Fibroblast of villous mesenchyme (primary cell): ENCODE measurements around the gene RNF187. TPM values are rescaled to one million over a fixed set of nuclear protein-coding genes. Genes with fewer than 3 reads are reported as not detected.
"Not testable (repeated sequence)": the region's sequence is repeated elsewhere in the genome, so short reads cannot be mapped to it uniquely, and the experiment has no call there.

Experiments used
- DNase-seq: peaks from one replicate; pipeline ENCODE4 v3.0.0-alpha.2; 2010; ENCODE audit warnings: low read depth
- H3K4me3 ChIP-seq: 2 replicates; pipeline ENCODE4 v1.5.1; 2011; ENCODE audit warnings: low read depth, mild to moderate bottlenecking, low read length
- CTCF ChIP-seq: IDR thresholded peaks from 2 replicates; pipeline ENCODE4 v1.5.1; 2012; ENCODE audit warnings: low read depth, mild to moderate bottlenecking, low read length; ENCODE audit not compliant: insufficient read depth
- total RNA-seq: library from RNA; depleted of rRNA; stranded (reverse); fragments of >200 nt; gene quantifications from 2 replicates; pipeline ENCODE4 v1.2.3, GENCODE V29; 2012

RNF187 gene
- total RNA-seq, 1 donor = 41.9 TPM

GRCh38 chr1:228500143-228500734 lies 13.1 kb downstream of the RNF187 start:
- DNase-seq = no peak
- H3K4me3 ChIP-seq = no peak overlapping the region
- no peak for TF ChIP-seq CTCF

DNA sequence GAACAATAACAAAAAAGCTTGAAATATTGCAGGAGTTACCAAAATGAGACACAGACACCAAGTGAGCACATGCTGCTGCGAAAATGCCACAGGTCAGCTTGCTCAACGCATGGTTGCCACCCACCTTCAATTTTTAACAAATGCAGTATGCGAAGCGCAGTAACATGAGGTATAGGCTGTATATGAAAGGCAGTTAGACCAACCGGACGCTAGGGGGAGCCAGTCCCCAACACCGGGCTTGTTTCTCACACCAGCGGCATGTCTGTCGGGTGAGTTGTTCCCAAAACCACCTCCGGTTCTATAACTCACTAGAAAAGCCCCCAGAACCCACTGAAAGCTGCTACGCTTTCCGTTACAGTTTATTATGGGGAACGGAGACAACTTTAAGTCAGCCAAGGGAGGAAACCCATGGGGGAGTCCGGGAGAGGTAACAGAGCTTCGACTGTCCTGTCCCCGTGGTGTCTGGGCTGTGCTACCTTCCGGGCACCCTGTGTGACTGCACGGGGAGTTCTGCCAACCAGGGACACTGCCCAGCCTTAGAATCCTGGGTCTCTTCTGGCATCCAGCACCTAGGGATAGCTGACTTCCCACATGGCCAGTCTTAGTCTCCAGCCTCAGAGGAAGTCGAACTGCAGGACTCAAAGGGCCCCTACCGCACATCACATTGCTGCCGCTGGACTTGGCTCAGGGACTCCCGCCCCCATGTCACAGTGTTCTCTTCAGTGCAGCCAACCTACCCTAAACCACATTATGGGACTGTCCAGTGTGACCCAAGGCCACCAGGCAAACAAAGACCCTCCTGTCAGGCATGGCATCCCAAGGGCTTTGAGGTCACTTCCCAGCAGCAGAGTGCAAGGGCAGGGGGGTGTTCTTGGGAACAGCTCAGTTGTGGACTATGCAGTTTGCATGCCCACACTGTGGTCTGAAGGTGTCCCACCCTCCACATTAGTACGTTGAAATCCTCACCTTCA lies 14.0 kb downstream of the RNF187 start:
- peak; percentile 93 for TF ChIP-seq CTCF
- H3K4me3 ChIP-seq = peak overlapping the region; percentile 7
- peak; percentile 85 for DNase-seq

- DNase-seq = no peak
- H3K4me3 ChIP-seq = no peak overlapping the region
- TF ChIP-seq CTCF = no peak
Observed at GRCh38 chr1:228502522-228502921, 15.3 kb downstream of the RNF187 start.

GRCh38 chr1:228505944-228506343 lies 18.8 kb downstream of the RNF187 start:
- H3K4me3 ChIP-seq, DNase-seq: not testable (repeated sequence)

DNA sequence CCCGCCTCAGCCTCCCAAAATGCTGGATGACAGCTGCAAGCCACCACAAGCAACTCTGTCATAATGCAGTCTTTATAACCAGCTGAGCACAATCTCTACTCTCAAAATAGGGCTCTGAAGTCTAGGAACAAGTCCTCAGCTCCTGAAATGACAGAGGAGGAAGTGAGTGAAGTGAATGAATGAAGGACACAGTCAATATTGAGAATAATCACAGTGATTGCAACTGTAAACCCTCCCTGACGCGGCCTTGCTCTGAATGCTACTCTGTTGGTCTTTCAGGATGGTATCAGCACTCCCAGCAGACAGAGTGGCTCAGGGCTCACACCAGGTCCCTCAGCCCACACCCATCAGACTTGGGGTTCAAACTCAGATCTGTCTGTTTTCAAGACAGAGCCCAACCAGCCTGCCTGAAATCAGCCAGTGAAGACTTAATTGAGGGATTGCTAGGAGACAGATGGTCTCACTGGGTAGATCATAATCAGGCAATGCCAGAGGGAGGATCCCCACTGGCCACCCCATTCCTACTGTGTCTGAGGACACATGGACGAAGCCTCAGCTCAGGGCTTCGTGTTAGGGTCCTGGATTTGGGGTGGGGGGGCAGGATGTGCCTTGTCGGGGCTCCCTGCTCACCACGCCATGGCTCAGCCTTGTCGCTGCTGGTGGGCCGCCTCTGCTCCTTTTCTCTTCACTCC lies 20.9 kb downstream of the RNF187 start:
- DNase-seq = no peak
- no peak for TF ChIP-seq CTCF
- H3K4me3 ChIP-seq = no peak overlapping the region

DNA sequence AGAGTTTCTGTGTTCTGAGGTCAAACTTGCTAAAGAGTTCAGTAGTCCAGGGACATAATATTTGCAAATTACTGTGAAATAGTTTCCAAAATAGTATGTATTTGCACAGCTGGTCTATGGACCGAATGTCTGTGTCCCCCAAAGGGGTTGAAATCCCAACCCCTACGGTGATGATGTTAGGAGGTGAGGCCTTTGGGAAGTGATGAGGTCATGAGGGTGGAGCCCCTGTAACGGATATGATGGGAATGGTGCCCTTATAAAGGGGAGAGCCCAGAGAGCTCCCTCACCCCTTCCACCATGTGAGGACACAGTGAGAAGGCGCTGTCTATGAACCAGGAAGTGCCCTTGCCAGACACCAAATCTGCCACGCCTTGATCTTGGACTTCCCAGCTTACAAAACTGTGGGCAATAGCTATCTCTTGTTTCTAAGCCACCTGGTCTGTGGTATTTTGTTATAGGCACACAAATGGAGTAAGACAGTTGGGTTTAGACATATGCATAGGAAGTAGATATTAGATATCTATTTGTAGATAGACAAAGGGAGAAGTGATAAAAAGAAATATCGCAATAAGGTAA lies 21.7 kb downstream of the RNF187 start:
- no peak overlapping the region for H3K4me3 ChIP-seq
- no peak for TF ChIP-seq CTCF
- no peak for DNase-seq
